ENCODE results near the gene ARHGAP11A. TPM values are rescaled to one million over a fixed set of nuclear protein-coding genes. Genes with fewer than 3 reads are reported as not detected.

Gene ARHGAP11A
- total and polyA plus RNA-seq, 10 of the 15 experiments (the other 5 are each of a cell fraction or from before 2014, with no cell fraction given) = 12.4 to 53.6 (median 36.5) TPM

DNA sequence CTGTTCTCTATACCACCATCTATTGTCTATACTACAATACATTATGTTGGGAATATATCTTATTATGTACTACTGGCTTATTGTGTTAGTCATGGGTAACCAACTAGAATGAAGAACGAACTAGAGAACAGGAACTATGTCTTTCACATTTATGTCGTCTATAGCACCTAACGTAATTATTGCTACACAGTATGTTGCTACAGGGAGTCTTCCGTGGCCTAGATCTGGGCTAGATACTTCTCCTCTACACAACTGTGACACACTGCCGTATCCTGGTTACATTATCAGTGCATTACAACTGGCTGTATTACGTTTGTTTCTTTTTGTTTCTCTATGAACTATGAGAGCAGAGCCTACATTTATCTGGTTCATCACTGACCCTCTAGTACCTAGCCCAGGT is 60.2 kb downstream of the ARHGAP11A start:
- BruUV-seq (replicated peaks) = no TSS peak
- H3K79me2 ChIP-seq (ENCODE audit: control insufficient read depth, insufficient read depth, low read length) = no peaks in the 10 kb centered on the region
- H3K4me3 ChIP-seq = no peak overlapping the region
- no peaks in the 10 kb centered on the region for H4K20me1 ChIP-seq (ENCODE audit: control insufficient read depth, insufficient read depth)
- H3K27ac ChIP-seq (ENCODE audit: control insufficient read depth, insufficient read depth) = no peak overlapping the region
- intact Hi-C loops (cut with micrococcal nuclease; ENCODE audit: unreplicated experiment) (no loop called here), in situ Hi-C loops (cut with MboI) (no loop called here)
- no peak overlapping the region for H3K4me2 ChIP-seq (ENCODE audit: control insufficient read depth, insufficient read depth)
- 46% methylated on average over 6 of the region's 6 CpGs for WGBS (ENCODE audit: insufficient coverage, insufficient replicate concordance, low lambda C conversion rate, missing lambda C conversion rate)
- peaks cover 0 to 2% of the 10 kb centered on the region in 2 experiments; a peak in 1 of 4 replicates for H3K27me3 ChIP-seq (replicated peaks in 1 of 2; ENCODE audit: control insufficient read depth in 2 of 2, insufficient read depth in 2 of 2, low read length in 1 of 2)
- no peaks in the 10 kb centered on the region for H3K9me3 ChIP-seq (replicated peaks; ENCODE audit: control insufficient read depth, insufficient read depth, low read length)
- ChIA-PET CTCF (interaction anchor here (1.1 to 3.7 kb wide), 3 partner anchors 13 to 261 kb away, joined by 3 to 16 read pairs (median 3); no protein-coding TSS in a partner anchor), SMC1A (ENCODE audit: uncharacterized antibody, unreplicated experiment) (interaction anchor here (1.2 kb wide), 1 partner anchor 168 kb away, joined by 3 read pairs; no protein-coding TSS in a partner anchor), RAD21 (ENCODE audit: unreplicated experiment) (no interaction called here), POLR2A (no interaction called here)
- H3K36me3 ChIP-seq (ENCODE audit: control insufficient read depth in 2 of 2, insufficient read depth in 2 of 2, low read length in 1 of 2) = no peaks in the 10 kb centered on the region
- FAIRE-seq (no peak), ATAC-seq (no peak), DNase-seq (ENCODE audit: low read depth, low spot score) (no peak)
- no peak overlapping the region for H2AFZ ChIP-seq (ENCODE audit: control insufficient read depth, low read depth, low read length)
- H3K4me1 ChIP-seq (ENCODE audit: control insufficient read depth, insufficient read depth, low read length) = no peaks in the 10 kb centered on the region
- no peak overlapping the region for H3K9ac ChIP-seq (ENCODE audit: control insufficient read depth, insufficient read depth, low read length)
- TF ChIP-seq LARP7 (IDR thresholded peaks at IDR 0.05) (no peak), MTA3 (IDR thresholded peaks at IDR 0.05; ENCODE audit: borderline replicate concordance, low read length) (no peak), NFIC (IDR thresholded peaks at IDR 0.05; ENCODE audit: low read depth, low read length) (no peak), CEBPB (IDR thresholded peaks at IDR 0.05; ENCODE audit: borderline replicate concordance in 1 of 2, low read depth in 2 of 2, low read length in 2 of 2) (no peak), YBX1 (IDR thresholded peaks at IDR 0.05) (no peak)
- TF ChIP-seq, protein P1, sequence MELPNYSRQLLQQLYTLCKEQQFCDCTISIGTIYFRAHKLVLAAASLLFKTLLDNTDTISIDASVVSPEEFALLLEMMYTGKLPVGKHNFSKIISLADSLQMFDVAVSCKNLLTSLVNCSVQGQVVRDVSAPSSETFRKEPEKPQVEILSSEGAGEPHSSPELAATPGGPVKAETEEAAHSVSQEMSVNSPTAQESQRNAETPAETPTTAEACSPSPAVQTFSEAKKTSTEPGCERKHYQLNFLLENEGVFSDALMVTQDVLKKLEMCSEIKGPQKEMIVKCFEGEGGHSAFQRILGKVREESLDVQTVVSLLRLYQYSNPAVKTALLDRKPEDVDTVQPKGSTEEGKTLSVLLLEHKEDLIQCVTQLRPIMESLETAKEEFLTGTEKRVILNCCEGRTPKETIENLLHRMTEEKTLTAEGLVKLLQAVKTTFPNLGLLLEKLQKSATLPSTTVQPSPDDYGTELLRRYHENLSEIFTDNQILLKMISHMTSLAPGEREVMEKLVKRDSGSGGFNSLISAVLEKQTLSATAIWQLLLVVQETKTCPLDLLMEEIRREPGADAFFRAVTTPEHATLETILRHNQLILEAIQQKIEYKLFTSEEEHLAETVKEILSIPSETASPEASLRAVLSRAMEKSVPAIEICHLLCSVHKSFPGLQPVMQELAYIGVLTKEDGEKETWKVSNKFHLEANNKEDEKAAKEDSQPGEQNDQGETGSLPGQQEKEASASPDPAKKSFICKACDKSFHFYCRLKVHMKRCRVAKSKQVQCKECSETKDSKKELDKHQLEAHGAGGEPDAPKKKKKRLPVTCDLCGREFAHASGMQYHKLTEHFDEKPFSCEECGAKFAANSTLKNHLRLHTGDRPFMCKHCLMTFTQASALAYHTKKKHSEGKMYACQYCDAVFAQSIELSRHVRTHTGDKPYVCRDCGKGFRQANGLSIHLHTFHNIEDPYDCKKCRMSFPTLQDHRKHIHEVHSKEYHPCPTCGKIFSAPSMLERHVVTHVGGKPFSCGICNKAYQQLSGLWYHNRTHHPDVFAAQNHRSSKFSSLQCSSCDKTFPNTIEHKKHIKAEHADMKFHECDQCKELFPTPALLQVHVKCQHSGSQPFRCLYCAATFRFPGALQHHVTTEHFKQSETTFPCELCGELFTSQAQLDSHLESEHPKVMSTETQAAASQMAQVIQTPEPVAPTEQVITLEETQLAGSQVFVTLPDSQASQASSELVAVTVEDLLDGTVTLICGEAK (IDR thresholded peaks at IDR 0.05; ENCODE audit: borderline replicate concordance) = no peak
